Measurements from ENCODE around the gene ST14.
A peak's percentile ranks its signal among the peaks of the same experiment; 100 is the strongest.

ST14 gene

DNA sequence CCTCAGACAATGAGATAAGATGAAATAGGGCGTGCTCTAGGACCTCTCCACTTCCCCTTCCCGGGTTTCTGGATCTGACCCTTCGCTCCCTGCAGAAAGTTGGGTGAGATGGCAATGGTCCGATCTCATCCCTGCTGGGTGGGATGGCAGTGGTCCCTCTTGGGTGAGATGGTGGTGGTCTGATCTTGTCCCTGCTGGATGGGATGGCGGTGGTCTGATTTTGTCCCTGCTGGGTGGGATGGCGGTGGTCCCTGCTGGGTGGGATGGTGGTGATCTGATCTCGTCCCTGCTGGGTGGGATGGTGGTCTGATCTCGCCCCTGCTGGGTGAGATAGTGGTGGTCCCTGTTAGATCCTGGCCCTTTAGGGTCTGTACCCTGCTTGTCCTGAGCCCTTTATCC, 21.3 kb downstream of the ST14 start:
- DNase-seq (ENCODE audit: low read depth): no peak
- TF ChIP-seq, protein P1, sequence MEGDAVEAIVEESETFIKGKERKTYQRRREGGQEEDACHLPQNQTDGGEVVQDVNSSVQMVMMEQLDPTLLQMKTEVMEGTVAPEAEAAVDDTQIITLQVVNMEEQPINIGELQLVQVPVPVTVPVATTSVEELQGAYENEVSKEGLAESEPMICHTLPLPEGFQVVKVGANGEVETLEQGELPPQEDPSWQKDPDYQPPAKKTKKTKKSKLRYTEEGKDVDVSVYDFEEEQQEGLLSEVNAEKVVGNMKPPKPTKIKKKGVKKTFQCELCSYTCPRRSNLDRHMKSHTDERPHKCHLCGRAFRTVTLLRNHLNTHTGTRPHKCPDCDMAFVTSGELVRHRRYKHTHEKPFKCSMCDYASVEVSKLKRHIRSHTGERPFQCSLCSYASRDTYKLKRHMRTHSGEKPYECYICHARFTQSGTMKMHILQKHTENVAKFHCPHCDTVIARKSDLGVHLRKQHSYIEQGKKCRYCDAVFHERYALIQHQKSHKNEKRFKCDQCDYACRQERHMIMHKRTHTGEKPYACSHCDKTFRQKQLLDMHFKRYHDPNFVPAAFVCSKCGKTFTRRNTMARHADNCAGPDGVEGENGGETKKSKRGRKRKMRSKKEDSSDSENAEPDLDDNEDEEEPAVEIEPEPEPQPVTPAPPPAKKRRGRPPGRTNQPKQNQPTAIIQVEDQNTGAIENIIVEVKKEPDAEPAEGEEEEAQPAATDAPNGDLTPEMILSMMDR (IDR thresholded peaks at IDR 0.05; ENCODE audit: control insufficient read depth, insufficient read depth, low read depth, low read length, missing control alignments): no peak
- H3K4me3 ChIP-seq (ENCODE audit: control insufficient read depth, low read depth, low read length): no peak overlapping the region

DNA sequence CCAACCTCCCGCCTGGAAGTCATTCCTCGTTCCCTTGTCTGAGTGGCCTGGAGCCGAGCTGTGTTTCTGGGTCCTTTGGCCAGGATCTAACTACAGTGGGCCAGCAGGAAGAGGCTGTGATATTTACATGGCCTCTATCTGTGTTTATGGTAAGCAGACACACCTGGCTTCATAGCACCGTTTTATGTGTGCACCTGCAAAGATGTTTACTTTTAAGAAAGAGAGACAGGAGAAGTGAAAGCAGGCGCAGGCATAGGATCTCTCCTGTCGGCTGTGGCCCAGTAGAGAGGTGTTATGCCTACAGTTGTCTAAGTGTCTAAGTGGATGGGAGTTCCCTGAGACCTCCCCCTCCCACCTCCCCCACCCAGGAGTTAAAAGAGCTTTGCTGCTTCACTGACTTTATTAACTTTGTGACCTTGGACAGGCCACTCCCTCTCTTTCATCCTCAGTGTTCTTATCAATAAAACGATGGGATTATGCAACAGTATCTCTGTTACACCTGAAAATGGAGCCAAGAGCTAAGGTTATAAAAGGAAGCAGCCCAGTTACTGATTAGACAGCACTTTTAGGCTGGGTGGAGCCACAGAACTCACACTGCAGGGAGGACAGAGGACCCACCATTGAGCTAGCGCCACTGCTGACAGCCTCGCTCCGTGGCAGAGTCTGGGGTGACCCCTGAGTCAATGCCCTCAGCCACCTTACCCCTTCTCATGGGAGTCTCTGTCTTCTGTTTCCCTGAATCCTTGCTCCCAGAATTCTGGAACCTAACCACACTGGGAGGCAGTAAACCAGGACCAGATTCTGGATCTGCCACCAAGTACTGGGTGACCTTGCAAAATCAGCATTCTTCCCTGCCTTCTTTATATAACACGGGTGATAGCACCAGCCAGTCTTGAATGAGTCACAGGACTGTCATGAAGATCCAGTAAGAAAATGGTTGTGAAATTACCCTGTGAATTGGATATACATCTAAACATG, 22.0 kb downstream of the ST14 start:
- no peak overlapping the region for H3K4me3 ChIP-seq (ENCODE audit: control insufficient read depth, low read depth, low read length)
- peak; percentile 59 for DNase-seq (ENCODE audit: low read depth)

DNA sequence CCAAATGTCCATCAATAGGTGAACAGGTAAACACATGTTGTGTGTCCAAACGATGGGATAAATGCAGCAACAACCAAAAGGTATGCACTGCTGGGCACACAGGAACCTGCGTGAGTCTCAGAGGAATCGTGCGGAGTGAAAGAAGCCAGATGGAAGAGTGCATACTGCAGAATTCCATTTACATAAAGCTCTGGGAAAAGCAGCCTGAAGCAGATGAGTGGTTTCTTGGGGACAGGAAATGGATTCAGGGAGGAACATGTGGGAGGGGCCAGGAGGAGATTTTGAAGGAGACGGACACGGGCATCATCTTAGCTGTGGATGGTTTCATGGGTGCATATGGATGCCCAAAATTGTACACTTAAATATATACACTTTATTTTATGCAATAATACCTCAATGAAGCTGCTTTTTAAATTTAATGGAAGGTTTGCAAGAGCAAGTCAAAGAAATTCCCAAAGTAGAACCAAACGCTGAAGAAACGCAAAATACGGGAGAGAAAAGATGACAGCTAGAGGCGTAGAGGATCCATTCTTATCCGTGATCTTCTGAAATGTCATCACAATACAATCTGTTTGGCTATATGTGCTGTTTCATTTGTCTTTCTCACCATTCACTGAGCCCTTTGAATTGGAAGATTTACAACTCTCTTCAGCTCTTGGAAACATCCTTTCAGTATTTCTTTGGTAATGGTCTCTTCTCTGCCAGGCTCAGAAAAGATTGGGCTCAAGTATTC, 24.5 kb downstream of the ST14 start:
- no peak for DNase-seq (ENCODE audit: low read depth)
- TF ChIP-seq, protein P1 (IDR thresholded peaks at IDR 0.05; ENCODE audit: control insufficient read depth, insufficient read depth, low read depth, low read length, missing control alignments): no peak
- H3K4me3 ChIP-seq (ENCODE audit: control insufficient read depth, low read depth, low read length): no peak overlapping the region

More for the DNA sequence above, 22.0 kb downstream of the ST14 start:
- TF ChIP-seq, protein P1 (IDR thresholded peaks at IDR 0.05; ENCODE audit: control insufficient read depth, insufficient read depth, low read depth, low read length, missing control alignments): no peak

DNA sequence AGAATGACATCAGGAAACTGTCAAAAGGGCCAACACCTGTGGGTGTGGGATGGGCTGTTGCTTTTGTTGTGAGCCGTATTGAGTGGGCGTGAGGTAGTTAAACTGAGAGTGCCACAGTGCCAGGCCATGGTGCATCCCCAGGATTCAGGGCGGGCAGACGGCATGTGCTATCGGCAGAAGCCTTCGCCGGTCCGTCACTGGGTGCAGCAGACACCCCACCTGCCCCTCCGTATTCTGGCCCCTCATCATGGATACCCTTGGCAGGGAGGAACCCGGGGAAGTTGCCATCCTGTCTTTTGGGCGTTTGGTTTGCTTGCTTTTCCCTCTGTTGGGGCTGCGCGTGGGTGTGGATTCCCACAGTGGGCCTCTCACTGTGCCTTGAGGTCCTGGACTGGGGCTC, 27.5 kb downstream of the ST14 start:
- no peak overlapping the region for H3K4me3 ChIP-seq (ENCODE audit: control insufficient read depth, low read depth, low read length)
- no peak for DNase-seq (ENCODE audit: low read depth)
- TF ChIP-seq, protein P1 (IDR thresholded peaks at IDR 0.05; ENCODE audit: control insufficient read depth, insufficient read depth, low read depth, low read length, missing control alignments): no peak

DNA sequence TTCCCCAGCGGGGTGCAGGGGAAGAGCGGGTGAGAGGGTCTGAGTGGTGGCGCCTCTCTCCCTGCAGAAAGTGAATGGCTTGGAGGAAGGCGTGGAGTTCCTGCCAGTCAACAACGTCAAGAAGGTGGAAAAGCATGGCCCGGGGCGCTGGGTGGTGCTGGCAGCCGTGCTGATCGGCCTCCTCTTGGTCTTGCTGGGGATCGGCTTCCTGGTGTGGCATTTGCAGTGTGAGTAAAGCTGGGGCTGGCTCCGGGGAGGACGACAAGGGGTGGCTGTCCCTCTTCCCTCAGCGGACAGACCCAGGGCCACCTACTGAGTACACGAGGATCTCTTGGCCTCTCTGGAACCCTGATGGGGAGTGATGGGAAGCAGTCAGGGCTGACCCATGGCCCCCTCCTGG, 28.5 kb downstream of the ST14 start:
- no peak for DNase-seq (ENCODE audit: low read depth)
- TF ChIP-seq, protein P1 (IDR thresholded peaks at IDR 0.05; ENCODE audit: control insufficient read depth, insufficient read depth, low read depth, low read length, missing control alignments): no peak
- no peak overlapping the region for H3K4me3 ChIP-seq (ENCODE audit: control insufficient read depth, low read depth, low read length)

DNA sequence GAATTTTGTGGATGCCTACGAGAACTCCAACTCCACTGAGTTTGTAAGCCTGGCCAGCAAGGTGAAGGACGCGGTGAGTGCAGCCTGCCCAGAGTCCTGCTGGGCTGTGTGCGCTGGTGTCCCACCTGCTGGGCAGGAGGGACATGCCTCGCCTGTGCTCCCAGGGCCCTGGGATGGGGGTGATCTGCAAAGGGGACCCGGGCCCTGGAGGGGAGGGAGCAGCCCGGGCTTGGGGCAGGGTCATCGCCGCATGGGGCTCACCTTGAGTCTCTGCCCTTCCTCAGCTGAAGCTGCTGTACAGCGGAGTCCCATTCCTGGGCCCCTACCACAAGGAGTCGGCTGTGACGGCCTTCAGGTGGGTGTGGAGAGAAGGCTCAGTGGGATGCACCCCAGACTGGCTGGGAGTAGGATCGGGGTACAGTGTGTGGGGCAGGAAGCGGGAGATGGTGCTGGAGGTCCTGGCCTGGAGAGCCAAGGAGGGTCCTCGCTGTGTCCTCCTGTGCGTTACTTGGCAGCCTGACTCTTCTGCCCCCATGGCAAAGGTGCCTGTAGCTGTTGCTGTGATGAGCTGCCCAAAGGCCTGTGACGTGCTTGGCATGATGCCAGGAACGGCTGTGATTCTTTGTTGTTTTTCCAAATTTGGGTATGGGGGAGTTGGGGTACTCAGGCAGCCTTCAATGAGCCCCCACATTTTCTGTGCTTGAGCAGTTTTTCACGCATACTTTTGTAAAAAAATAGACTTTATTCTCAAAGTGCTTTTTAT, 29.2 kb downstream of the ST14 start:
- H3K4me3 ChIP-seq (ENCODE audit: control insufficient read depth, low read depth, low read length): no peak overlapping the region
- TF ChIP-seq, protein P1 (IDR thresholded peaks at IDR 0.05; ENCODE audit: control insufficient read depth, insufficient read depth, low read depth, low read length, missing control alignments): no peak
- DNase-seq (ENCODE audit: low read depth): no peak

All from AG09309 (cell line).